Esophagus squamous epithelium (tissue), 4 donors: ENCODE measurements around the gene APP.

Experiments used
- CTCF ChIP-seq, 6 experiments: fragments of 450-650 bp in 4 of 6; fragments of 200-600 bp in 2 of 6; sonication (generic) in 2 of 6; IDR thresholded peaks; one replicate each; pipeline ENCODE4 v1.5.1; 2016 to 2019; ENCODE audit warnings: antibody characterized with exemption in 6 of 6, mild to moderate bottlenecking in 4 of 6, moderate library complexity in 4 of 6
- POLR2A ChIP-seq, 4 donors: fragments of 450-650 bp; IDR thresholded peaks; one replicate each; pipeline ENCODE4 v1.6.1; 2017; ENCODE audit warnings: antibody characterized with exemption in 4 of 4, mild to moderate bottlenecking in 4 of 4, moderate library complexity in 3 of 4

GRCh38 chr21:25953196-25953595 lies 217.4 kb downstream of the APP start:
- no peak for TF ChIP-seq CTCF (IDR thresholded peaks at IDR 0.05)
- no peak for TF ChIP-seq POLR2A (IDR thresholded peaks at IDR 0.05)
